ENCODE data around the gene NMU.
"Not testable (repeated sequence)": the region's sequence is repeated elsewhere in the genome, so short reads cannot be mapped to it uniquely, and the experiment has no call there.

NMU gene

DNA sequence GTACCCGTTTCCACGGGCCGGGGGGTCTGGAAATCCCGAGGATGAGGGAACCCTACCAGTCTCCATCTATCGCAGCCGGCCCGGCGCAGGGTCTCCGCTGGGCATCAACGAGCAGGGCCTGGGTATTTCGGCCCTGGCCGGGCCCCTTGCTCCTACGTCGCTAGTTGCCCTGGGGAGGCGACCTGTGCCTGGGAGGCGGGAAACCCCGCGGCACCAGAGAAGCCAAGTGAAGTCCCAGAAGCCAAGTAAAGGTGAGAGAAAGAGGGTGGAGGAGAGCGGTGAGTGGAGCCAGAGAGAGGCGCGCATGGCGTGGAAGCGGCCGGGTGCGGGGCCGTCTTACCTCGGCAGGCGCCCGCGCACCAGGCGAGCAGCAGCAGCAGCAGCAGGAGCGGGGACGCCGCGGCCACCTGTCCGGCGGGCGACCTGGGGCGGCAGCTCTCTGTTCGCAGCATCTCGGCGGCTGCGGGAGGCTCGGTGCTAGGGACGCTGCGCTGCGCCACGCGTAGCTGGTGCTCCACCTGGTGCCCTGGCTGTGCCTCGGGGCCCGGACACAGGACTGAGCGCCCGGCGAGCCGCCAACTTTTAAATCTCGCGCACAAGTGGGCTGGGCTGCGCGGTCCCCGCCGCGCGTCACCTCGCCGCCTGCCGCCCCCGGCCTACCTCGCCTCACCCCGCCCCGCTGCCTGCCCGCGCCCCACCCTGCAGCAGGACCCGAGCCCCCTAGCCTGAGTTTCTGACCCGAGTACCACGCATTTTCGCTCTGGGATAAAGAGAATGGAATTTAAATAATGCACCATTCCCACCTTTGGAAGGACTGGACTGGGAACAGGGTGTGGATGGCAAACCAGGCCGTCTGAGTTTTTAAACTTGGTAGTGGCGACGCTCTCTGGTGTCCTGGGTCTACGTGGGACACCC, at the start of gene NMU:
TSS of gene NMU (minus strand) at position 558 of the 915 bp plus-strand sequence. CDS start at position 452, 106 bp downstream.
- no peak for DNase-seq (ENCODE audit: low read depth, low spot score)

DNA sequence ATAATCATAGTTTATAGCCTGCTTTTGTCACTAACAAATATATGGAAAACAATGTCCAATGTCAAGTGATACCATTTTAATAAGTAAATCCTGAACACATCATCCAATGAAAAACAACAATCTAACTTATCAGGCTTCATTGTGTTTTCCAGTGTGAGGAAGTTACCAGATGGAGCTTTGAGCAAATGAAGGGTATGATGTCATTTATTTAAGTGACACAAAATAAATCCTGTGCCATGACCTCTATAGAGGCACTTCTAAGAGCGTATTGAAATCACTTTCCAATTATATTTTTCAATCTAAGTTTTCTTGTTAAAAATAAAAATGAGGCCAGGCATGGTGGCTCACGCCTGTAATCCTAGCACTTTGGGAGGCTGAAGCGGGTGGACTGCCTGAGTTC, 48.2 kb upstream of the NMU start:
- no peak for DNase-seq (ENCODE audit: low read depth, low spot score)

GRCh38 chr4:55682797-55683196, 46.7 kb upstream of the NMU start:
- not testable (repeated sequence) for DNase-seq (ENCODE audit: low read depth, low spot score)

DNA sequence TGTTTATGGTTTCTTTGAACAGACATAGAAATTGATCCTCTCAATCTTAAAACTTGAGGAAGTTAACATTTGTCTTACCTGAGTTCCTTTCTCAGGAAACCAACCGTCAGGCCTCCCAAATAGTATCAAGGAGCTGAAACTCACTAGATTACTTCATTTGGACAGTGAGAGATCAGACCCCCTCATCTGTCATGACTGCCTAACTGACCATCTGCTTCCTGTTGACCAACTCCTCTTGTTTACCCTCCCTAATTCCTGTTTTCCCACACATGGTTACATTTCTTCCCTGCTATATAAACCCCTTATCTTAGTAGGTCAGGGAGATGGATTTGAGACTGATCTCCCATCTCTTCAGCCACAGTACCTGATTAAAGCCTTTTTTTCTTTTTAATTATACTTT, 46.2 kb upstream of the NMU start:
- no peak for DNase-seq (ENCODE audit: low read depth, low spot score)

GRCh38 chr4:55681430-55681829, 45.3 kb upstream of the NMU start:
- DNase-seq (ENCODE audit: low read depth, low spot score): no peak

GRCh38 chr4:55675196-55675793, 39.2 kb upstream of the NMU start:
- DNase-seq (ENCODE audit: low read depth, low spot score): no peak

GRCh38 chr4:55673424-55673823, 37.3 kb upstream of the NMU start:
- DNase-seq (ENCODE audit: low read depth, low spot score): no peak

- no peak for DNase-seq (ENCODE audit: low read depth, low spot score)
Measured at GRCh38 chr4:55671667-55672066, 35.6 kb upstream of the NMU start.

GRCh38 chr4:55670695-55671094, 34.6 kb upstream of the NMU start:
- no peak for DNase-seq (ENCODE audit: low read depth, low spot score)

DNA sequence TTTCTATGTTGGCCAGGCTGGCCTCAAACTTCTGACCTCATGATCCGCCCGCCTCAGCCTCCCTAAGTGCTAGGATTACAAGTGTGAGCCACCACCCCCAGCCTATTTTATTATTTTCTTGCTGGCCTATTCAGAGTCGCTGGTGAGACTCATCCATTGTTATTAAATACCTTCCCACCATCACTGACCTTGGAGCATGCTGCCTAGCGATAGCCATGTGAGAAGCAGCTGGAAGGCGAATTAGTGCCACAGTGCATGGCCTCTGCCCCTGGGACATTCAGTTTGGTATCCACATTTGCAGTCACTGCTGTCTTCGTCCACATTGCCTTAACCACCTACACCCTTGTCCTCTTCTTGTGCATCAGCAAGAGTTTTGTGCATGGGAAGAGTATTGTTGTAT, 32.4 kb upstream of the NMU start:
- no peak for DNase-seq (ENCODE audit: low read depth, low spot score)

- DNase-seq (ENCODE audit: low read depth, low spot score): no peak
Measured at GRCh38 chr4:55666535-55666934, 30.4 kb upstream of the NMU start.

GRCh38 chr4:55663145-55663544, 27.0 kb upstream of the NMU start:
- DNase-seq (ENCODE audit: low read depth, low spot score): no peak

- DNase-seq (ENCODE audit: low read depth, low spot score): no peak
Measured at GRCh38 chr4:55661398-55662056, 25.4 kb upstream of the NMU start.

DNA sequence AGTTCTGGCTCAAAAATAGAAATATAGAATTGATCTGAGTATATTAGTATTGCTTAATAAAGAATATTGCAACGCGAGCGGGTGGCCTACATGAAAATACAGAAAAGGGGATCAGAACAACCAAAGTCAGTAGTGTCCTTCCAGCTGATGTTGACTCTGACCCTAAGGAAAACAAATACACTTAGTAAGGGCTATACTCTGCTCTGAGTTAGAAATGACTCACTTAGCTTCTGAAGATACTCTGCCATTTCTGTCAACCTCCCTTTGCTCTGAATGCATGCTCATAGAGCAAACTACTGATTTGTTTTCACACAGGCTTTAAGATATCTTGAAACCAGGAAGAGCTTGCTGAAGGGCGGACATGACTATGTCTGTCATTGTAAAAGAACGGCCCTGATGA, 22.6 kb upstream of the NMU start:
- DNase-seq (ENCODE audit: low read depth, low spot score): no peak

- no peak for DNase-seq (ENCODE audit: low read depth, low spot score)
Measured at GRCh38 chr4:55654131-55654530, 18.0 kb upstream of the NMU start.

- DNase-seq (ENCODE audit: low read depth, low spot score): no peak
Measured at GRCh38 chr4:55650483-55650882, 14.4 kb upstream of the NMU start.

DNA sequence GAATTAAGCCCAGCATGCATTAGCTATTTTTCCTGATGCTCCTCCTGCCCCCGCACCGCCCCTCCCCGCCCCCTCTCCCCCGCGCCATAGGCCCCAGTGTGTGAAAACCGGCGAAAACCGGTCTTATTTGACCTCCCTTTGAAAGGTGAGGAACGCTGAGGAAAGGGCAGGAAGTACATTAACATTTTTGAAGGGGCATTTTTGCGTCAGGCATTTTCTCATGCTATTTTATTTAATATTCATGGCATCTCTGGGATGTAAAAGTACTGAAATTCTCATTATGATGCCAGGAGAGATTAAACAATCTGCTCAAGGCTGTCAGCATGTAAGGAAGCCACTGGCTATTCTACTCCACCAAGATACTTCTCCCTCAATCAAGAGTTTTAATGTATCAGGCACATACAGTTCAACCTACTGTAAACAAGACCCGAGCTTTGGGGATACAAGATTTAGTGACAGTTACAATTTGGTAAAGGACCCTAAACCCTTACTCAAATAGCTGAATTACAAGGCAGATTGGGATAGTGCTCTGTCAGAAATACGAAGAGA, 1.2 kb upstream of the NMU start:
- DNase-seq (ENCODE audit: low read depth, low spot score): no peak

DNA sequence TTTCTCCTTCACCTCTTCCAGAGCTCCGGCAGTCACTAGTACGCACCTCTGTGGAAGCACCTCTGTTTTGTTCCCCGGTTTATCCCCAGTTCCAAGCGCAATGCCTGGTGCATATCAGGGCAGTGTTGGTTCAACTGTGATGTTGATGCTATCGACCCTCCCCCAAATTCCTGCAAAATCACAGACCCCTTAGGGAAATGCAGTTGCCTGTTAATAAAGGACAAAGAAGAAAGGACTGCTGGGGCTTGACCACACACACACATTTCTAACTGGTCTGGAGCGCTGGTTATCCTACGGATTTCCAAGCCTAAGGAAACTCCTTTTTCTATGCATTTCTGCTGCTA, 530 bp upstream of the NMU start:
- DNase-seq (ENCODE audit: low read depth, low spot score): no peak

- no peak for DNase-seq (ENCODE audit: low read depth, low spot score)
Measured at GRCh38 chr4:55635282-55635681, 816 bp downstream of the NMU start.

- no peak for DNase-seq (ENCODE audit: low read depth, low spot score)
Measured at GRCh38 chr4:55634417-55635128, 1.5 kb downstream of the NMU start.

DNA sequence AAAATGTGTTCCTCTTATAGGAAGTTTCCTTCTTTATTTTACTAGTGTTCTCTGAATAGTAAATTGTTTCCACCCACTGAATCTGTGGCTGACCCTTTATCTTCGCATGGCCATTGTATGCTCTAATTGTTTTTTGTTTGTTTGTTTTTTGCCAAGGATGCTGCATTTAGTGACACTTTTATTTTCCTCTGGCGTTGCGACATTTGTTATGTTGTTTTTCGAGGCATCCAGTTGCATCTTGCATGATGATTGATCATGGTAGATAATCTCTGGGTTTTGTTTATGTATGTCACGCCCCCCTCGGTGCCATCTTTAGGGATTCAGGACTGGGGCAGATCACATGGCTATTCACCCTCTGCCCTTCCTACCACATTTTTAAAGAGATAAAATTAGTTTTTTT, 2.2 kb downstream of the NMU start:
- no peak for DNase-seq (ENCODE audit: low read depth, low spot score)

GRCh38 chr4:55625835-55626234, 10.3 kb downstream of the NMU start:
- no peak for DNase-seq (ENCODE audit: low read depth, low spot score)
